ENCODE data around the gene STK24.
"Not testable (repeated sequence)": the region's sequence is repeated elsewhere in the genome, so short reads cannot be mapped to it uniquely, and the experiment has no call there.

STK24 gene

DNA sequence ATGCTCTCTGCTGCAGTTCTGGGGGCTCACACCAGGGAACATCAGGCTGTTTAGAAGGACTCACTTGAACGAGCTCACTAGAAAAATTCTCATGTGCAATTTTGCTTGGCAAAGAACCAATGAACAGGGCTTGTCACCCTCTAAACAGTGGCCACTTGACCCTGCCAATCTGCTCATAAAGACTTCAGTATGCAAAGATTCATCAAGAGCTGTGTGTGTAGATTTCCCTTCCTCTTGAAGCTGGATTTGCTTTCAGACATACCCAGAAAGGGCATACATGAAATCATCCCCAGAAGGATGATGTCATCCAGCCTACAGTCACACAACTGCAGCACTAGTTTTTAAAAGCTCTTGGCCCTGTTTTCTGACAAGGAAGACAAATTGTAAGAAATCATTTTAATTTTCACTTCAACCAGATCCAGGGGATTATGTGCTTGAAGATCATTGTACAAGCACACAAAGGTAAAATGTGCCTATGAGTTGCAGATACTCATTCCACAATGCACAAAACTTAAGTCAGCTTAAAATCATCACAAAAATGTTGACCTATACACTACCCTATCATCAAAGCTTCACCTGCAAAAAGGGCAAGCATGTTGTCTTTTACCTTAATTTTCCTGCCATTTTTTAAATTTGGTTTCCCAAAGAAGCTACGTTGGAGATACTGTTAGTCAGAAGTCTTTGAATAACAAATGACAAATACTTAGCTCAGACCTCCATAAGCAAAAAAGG is 5.2 kb upstream of the STK24 start:
- DNase-seq: no peak

DNA sequence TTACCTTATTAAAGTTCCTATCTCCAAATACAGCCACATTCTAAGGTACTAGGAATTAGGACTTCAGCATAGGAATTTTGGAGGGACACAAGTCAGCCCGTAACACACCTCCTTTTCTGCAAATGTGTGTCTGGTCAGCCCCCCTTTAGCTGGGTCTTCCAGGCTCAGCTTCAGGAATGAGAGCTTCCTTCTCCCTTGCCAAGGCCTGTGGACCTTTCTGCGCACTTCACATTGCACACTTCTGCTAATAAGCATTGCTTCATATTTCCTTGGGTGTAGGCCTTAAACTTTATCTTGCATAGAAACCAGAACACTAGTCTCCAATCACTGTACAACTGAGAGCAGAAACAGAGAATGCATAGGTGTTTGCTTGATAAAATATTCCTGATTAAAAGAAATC is 4.5 kb upstream of the STK24 start:
- no peak for DNase-seq

DNA sequence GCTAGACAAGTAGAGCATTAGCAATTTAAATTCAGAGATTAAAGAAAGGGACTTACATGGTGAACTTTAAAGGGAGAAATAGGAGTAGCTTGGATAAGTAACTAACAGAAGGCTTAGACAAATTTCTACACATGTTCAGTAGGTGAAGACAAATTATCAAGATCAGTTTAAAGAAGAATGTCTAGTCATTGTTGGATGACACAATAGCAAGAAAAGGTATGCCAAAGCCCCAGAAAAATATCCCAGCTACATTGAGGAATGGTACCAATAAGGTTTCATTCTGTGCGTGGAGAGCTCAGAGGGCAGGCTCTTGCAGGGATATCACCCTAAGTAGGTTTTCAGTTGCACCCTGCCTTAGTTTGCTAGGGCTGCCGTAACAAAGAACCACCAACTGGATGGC is 3.5 kb upstream of the STK24 start:
- DNase-seq: no peak

DNA sequence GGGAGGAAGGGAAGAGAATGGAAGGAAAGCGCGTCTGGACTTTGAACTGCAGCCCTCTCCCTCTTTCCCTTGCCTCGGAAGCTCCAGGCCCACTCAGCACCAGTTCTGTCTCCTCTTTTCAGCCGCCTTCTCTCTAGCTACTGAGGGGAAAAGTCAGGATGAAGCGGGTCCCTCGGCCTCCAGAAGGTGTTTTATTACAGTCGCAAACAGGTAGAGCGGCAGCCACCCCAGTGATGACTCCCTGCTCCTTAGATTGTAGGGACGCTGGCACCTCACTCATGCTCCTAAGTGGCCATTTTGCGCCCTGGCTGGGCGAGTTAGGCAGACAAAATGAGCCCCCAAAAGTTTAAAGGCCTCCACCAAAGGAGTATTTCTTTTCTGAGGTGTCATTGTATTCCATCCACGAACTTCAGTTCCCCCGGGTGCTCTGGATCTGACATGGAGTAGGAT is 954 bp upstream of the STK24 start:
- DNase-seq: no peak

DNA sequence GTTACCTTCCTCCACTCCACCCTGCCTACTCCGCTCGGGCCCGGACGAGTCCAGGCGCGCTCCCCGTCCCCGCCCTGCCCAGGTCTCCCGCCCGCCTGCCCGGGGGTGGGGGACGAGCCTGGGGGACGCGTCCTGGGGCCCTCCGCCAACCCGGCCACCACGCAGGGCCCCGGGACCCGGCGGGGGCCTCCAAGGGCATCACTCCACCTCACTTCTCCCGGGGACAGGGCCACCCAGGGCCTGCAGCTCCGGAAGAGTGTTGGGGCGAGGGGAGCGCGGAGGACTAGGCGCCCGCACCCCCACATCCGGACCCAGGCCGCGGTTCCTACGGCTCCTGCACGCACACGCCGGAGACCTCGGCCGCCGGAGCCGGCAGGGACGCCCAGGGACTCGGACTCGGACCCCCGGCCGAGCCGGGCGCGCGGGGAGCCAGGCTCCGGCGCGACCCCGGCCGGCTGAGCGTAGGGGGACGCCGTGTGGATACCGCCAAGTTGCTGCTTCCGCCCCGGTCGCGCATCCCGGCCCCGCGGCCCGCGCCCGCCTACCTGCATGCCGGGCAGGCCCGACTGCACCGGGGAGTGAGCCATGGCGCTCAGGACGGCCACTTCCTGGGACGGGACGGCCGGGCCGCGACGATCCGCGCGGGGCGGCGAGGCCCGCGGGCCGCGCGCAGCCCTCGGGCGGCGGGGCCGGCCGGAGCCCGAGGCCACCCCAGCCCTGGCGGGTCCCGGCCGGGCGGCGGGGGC is 534 bp downstream of the STK24 start:
- peak; percentile 65 for DNase-seq

DNA sequence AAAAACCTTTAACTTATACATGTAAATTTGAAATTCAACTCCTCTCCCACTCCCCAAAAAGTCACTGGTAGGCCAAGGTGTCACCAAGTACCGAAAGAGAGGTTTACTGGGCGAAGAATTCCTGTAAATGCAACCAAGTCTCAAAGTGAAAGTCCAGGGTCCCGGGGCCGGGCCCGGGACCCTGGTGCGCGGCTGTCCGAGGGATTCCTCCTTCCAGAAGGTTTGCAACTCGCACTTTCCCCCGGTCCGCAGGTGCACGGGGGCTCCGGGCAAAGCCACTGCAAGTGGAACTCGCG is 1.1 kb downstream of the STK24 start:
- no peak for DNase-seq

DNA sequence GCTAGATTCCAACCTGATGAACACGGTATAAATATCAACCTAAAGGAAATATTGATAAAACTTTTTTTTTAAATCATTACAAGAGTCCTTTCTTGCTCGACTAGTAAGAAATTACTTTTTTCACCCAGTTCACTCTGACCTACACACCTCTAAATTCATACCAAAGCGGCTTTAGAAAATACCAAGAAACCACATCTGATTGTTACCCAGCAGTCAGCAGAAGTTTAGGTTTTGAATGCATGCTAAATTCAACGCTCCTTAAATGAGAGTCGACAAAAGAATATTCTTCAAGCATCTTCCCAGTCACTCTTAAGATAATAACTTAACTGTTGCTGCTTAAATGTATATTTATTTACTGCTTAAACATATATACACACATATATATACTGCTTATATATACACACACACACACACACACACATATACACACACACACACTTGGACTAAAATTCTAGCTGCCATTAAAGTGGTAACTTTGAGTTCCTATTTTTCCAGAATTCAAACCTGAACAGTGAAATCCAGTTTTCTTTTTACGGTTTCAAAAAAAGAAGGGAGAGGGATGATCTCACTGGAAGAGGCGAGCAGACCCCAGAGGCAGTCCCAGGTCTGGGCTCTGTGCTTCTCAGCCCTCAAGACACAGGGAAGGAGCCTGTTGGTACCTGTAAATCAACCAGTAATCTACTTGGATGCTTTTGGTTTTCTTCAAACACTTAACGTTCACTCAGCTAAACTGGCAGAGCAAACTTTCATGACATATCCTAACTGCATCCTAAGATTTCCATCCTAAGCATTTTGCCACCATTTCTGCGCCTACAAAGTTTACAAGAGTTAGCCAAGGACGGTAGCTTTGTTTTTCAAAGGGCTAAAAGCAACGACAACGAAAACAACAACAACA is 1.7 kb downstream of the STK24 start:
- no peak for DNase-seq

DNA sequence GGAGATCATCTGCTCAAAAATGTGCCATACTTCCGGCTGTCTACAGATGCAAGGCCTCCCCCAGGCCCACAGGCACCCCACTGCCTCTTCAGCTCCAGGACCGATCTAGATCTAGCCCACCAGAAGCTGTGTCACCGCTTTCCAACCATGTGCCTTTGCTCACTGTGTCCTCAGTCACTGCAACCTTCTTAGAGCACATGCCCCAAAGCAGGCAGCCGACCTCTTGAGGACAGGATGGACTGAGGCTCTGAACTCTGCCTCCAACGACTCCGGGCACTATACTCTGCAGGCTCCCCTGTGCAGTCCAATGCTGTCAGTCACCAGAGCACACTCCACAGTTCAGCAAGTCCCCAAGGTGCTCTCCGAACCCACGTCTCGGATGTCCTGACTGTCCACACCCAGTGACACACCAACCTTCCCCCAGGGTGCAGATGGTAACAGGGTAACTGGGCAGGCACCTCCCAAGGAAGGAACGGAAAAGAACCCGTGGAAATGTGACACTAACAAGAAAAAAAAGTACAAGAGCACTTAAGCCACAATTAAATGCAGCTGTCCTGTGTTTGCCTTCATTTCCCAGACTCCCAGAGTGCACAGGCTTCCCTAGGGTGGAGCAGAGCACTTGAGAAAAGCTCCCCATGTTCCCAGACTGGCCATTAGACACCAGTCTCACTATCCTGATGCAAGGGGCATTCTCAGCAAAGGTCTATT is 4.8 kb downstream of the STK24 start:
- no peak for DNase-seq

DNA sequence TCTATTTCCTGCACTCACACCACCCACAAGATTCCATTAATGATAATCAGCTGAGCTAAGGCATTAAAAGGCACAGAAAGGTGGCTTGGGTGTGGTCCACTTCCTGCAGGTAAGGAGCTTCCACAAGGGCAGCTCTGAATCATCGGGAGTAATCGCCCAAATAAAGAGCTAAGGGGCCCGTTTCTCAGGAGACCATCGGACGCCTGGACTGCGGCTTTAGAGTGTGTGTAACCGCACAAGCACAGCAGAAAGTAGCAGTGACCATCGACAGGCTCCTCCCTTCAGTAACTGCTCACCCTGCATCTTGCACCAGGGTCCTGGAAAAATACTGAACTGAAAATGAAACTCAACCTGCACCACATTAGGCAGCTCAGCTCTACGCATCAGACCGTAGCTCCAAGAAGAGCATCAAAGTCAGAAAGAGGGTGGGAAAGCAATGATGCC is 6.0 kb downstream of the STK24 start:
- DNase-seq: peak; percentile 41

DNA sequence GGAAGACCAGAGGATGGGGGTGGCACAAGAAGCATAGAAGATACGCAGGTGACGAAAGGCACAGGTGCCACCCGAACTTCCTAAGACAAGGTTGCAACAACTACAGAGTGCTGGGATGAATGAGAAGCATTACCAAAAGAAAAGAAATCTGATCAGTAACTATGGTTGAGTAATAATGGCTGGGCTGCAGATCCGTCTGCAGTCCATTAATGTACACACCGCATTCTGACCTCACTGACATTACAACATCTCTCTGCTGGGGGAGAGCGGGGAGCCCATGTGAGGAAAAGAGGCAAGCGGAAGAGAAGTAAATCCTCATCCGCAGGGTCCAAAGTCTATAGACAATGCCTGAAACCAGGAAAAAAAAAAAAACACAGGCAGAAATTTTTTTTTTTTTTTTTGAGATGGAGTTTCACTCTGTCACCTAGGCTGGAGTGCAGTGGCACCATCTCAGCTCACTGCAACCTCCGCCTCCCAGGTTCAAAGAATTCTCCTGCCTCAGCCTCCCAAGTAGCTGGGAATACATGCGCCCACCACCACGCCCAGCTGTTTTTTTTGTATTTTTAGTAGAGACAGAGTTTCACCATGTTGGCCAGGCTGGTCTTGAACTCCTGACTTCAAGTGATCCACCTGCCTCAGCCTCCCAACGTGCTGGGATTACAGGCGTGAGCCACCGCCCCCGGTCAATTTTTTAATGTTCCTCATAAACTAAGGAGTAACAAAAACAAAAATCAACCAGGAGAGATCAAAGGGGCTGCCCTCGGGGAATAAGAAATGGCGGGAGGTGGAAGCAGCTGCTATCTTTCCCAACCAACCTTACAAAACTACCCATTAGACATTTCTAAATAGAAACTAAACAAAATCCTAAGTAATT is 7.2 kb downstream of the STK24 start:
- DNase-seq: not testable (repeated sequence)

DNA sequence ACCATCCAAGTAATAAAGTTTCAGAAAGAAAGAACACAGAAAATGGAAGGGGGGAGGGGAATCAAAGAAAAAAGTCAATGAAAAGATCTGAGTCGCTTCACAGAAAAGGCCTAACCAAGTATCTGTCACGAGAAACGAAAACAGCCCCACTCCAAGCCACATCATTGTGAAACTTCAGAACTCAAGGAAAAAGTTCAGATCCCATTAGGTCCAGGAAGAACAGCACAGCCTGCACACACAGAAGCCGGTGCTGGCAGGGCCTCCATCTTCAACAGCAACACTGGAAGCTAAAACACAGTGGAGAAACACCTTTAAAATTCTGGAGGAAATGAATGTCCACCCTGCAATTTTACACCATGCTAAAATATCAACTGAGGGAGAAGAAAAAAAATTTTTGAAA is 8.0 kb downstream of the STK24 start:
- no peak for DNase-seq

DNA sequence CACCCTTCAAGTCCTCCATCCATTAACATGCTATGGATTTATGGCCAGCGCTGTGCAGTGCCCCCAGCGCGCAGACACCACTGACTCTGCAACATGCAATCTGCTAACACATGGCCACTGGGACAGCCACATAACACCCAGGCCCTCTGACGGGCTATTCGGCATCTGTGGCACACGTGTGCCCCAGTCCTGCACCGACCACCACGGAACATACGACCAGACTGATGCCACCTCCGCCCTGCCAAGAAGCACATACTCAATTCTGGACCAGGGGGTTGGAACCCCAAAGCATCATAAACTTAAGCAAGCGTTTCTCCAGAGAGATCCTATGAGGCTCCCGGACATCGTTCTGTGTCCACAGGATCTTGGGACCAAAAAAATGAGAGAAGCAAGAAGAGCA is 9.8 kb downstream of the STK24 start:
- DNase-seq: no peak

DNA sequence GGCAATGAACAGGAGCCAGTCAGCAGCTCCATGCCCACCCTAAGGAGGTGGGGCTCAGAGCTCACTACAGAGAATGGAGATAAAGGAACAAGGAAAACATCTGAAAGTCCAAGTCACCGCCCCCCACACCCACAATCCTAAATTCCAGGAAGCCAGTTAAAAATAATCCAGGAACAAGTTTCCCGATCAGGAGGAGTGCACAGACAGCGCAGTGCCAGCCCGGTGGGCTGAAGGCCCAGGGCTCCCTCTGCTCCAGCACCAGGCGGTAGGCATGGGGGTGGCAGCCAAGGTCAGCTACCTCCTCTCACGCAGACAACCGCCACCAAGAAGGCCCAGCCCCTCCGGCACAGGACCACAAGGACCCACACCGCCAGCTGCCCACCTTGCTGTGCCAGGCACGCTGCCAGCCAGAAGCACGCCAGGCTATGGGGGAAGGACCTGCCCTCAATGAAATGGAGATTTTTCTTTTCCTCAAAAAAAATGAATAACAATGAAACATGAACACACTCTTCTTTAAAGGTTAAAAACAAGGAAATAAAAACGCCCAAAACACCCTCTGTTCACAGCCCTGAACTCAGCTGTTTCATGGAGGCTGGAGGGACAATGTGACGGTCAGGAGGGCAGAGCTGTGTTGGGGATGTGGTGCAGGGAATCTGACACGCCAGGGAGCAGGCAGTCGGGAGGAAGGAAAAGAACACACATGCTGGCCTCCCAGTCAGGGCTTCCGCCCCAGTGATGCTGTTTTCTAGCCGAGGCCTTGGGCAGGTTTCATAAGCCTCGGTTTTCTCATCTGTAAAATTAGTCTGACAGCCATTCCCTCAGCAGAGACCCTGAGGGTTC is 11.0 kb downstream of the STK24 start:
- no peak for DNase-seq

DNA sequence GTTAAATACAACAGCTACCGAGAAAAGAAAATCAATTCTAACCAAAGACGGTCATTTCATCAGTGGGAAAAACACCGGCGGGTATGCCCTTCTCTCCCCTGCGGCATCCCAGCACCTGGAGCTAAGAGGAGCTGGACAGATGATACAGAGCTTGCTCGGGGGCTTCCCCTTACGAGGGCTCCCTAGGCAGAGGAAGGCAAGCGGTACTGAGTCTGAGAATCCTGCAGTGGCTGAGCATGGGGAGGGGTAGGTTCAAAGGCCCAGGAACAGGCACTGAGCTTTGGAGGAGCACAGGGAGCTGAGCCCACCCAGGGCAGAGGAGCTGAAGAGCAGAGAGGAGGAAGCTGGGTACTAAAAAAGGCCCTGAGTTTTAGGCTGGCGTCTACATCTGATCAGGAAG is 12.7 kb downstream of the STK24 start:
- DNase-seq: no peak

DNA sequence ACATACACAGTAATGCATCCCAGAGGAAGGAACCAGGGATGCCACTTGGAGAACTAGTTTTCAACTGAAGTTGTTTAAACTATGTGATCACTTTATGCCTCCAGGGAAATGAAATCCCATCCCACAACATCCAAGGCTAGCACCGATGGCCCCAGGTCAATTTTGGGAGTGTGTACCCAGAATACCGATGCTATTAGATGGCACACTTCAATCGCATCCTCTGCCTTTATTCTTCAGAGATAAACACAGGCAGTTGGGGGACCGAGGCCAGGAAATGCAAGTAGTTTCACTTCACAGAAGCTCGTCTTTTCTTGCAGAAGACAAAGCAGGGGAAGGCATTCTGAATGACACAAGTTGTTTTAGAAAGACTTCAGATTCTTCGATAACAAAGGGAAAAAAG is 13.8 kb downstream of the STK24 start:
- DNase-seq: no peak

DNA sequence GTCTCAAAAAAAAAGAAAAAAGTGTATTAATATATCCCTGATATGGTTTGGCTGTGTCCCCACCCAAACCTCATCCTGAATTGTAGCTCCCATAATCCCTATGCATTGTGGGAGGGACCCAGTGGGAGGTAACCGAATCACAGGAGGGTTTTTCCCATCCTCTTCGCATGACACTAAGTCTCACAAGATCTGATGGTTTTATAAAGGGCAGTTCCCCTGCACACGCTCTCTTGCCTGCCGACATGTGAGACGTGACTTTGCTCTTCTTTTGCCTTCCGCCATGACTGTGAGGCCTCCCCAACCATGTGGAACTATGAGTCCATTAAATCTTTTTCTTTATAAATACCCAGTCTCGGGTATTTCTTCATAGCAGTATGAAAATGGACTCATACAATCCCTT is 17.7 kb downstream of the STK24 start:
- DNase-seq: no peak

DNA sequence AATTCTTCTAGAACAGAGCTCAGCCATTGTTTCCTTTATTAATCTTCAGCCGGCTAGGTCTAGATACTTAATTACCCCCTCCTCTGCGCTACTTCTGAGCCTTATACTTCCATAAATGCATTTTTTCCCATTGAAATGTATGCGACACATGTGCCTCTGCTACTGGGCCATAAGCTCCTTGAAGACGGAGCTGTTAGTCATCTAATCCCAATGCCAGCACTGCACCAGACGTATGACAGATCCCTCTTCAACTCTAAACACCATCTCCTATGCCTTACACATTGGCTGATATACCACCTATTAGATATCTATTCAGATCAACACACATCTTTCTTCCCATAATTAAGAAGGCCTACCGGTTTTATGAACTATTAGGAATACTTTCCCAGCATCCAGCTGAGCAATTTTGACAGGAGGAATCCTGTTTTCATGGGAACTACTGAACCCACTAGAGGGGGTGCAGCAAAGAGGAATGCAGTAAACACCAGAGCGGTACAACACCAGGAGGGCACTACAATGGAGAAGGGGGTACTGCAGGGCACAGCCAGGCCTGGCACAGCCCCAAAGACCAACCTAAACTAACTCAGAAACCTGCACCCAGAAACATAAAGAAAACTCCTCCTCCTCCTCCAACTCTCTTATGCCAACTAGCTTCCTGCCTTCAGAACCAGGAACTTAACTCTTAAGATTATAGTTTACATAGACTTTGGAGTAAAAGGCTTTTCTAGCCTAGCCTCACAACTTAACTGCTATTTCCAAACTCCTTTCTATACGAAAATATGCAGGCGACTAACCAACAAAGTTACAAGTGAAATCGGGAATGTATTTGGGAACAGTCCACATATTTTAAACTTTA is 18.7 kb downstream of the STK24 start:
- DNase-seq: no peak

DNA sequence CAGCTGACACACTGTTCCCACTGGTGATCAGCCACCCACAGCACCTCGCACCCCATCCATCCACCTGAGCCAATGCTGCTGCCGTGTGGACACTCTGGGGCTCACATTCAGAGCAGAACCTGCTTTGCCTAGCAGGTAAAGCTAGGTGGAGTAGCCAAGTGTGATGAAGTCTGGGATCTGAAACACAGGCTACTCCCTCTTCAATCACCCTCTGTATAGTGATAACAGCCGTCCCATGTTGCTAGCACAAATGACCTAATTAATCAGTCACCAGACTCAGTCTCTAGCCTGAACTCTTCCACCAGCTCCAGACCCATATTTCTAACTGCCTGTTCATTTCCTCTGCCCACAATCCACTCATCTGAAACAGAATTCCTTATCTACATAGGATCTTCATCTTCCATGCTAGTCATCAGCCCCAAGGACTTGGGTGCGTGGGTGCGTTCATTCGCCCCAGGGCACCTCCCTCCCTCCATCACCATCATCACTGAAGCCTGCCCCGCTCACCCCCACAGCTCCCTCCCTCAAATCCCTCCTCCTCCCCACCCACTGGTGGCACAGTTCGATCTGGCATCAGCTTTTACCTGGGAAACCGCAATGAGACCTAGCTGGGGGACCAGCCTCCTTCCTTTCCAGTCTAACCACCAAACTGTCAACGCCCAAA is 19.8 kb downstream of the STK24 start:
- DNase-seq: no peak

DNA sequence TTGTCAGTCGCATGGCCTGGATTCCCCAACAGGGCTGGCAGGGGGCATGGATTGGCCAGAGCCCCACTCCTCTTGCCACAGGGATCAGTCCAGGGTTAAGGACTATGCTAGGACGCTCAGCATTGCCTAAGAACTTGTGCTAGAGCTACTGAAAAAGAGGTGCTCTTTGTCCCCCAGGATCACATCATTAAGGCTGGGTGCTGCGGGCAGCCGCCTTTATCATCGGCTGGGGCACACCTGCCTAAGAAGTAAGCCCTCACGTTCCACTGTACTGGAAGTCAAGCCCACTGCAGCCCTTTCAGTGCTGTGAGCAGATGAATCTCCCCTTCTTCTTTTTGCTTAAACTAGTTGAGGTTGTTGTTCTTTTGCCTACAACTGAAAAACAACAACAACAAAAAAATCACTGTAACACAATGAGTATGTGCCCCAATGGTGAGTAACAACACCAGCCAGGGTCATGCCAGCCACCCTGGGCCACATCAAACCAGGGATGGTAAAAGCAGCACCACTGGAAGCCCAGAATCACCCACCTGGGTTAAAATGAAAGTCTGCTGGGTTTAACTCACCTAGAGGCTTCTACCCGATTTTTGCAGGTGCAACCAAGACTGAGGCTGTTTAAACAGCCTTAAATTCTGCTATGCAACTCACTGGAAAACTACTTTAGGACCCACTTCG is 20.6 kb downstream of the STK24 start:
- no peak for DNase-seq
